ENCODE results near the gene WNT3. TPM values are rescaled to one million over a fixed set of nuclear protein-coding genes. Genes with fewer than 3 reads are reported as not detected.
A peak's percentile ranks its signal among the peaks of the same experiment; 100 is the strongest.

The WNT3 gene
- total and polyA plus RNA-seq, 2 of the 8 experiments (the other 6 are each of a cell fraction or from before 2014, with no cell fraction given): 0.56 to 2.0 TPM

- DNase-seq (ENCODE audit: low read depth in 1 of 2, low spot score in 2 of 2) (no peak), FAIRE-seq (no peak)
- Histone ChIP-seq H2BK12ac (ENCODE audit: low read depth, low read length) (peak overlapping the region; percentile 94; the same call in 1 of the 2 replicates), H3K79me2 (ENCODE audit: control insufficient read depth in 1 of 2, insufficient read depth in 2 of 2, low read length in 2 of 2) (no peaks in the 10 kb centered on the region), H3K27ac (ENCODE audit: low read depth, low read length) (no peak overlapping the region), H3K14ac (ENCODE audit: insufficient read length) (no peak overlapping the region), H3K9me3 (ENCODE audit: insufficient read depth in 2 of 2, low read depth in 1 of 2, low read length in 1 of 2) (no peaks in the 10 kb centered on the region), H3K18ac (ENCODE audit: extremely low read depth, low read length) (no peak overlapping the region; the same call in 1 of the 2 replicates), H3K4ac (replicated peaks; ENCODE audit: insufficient read length, low read depth, low read length) (no peak overlapping the region), H3K4me1 (replicated peaks in 1 of 4; ENCODE audit: control insufficient read depth in 3 of 4, insufficient read depth in 4 of 4, low read length in 3 of 4) (peaks cover 0 to 8% (median 3%) of the 10 kb centered on the region in 4 experiments; a peak in 5 of 7 replicates), H2AFZ (ENCODE audit: low read length) (no peak overlapping the region), H2BK20ac (ENCODE audit: low read length) (0 out of 2 replicates have a peak overlapping the region, but pooled peaks have one; percentile 75), H2BK120ac (replicated peaks; ENCODE audit: low read depth, low read length) (no peak overlapping the region), H3K4me2 (ENCODE audit: insufficient read depth in 1 of 2, low read depth in 2 of 2, low read length in 2 of 2) (no peak overlapping the region), H3K23me2 (ENCODE audit: low read depth, low read length) (peaks cover 2% of the 10 kb centered on the region; the same call in 1 of the 2 replicates), H3K4me3 (ENCODE audit: extremely low read depth in 1 of 4, insufficient read depth in 2 of 4, low read depth in 3 of 4, low read length in 4 of 4) (no peak overlapping the region), H2BK5ac (ENCODE audit: low read depth, low read length) (no peak overlapping the region), H4K20me1 (replicated peaks in 1 of 2; ENCODE audit: control insufficient read depth in 1 of 2, insufficient read depth in 2 of 2, low read length in 2 of 2) (no peaks in the 10 kb centered on the region), H3K23ac (ENCODE audit: insufficient read length) (no peak overlapping the region), H3K27me3 (replicated peaks in 1 of 4; ENCODE audit: control insufficient read depth in 3 of 4, extremely low read depth in 1 of 4, insufficient read depth in 3 of 4, low read length in 3 of 4) (peaks cover 0 to 9% (median 0%) of the 10 kb centered on the region in 4 experiments; a peak in 2 of 7 replicates), H3K9ac (replicated peaks in 1 of 4; ENCODE audit: extremely low read depth in 1 of 4, low read depth in 3 of 4, low read length in 3 of 4) (no peak overlapping the region), H3K36me3 (ENCODE audit: control insufficient read depth in 2 of 4, insufficient read depth in 4 of 4, low read length in 3 of 4) (no peaks in the 10 kb centered on the region), H2BK15ac (ENCODE audit: low read length) (peak overlapping the region; percentile 65; the same call in 1 of the 2 replicates), H3K56ac (replicated peaks; ENCODE audit: insufficient read length, low read depth, low read length) (no peak overlapping the region), H4K91ac (replicated peaks; ENCODE audit: insufficient read length, low read length) (no peak overlapping the region), H4K5ac (ENCODE audit: insufficient read length, low read depth, low read length) (no peak overlapping the region), H2AK5ac (ENCODE audit: low read depth, low read length) (peak overlapping the region; percentile 96; the same call in 1 of the 2 replicates), H4K8ac (ENCODE audit: extremely low read depth, insufficient read depth, low read length) (no peak overlapping the region), H3K79me1 (ENCODE audit: low read depth, low read length) (no peaks in the 10 kb centered on the region)
- CTCF ChIA-PET (ENCODE audit: partially characterized antibody): interaction anchor here (1.3 to 2.6 kb wide), 5 partner anchors 10 to 76 kb away, joined by 3 to 11 read pairs (median 5); no protein-coding TSS in a partner anchor
- POLR2A ChIA-PET (ENCODE audit: partially characterized antibody): no interaction called here
- 89 to 100% methylated on average over 2 to 8 of the region's 8 CpGs for WGBS, 2 experiments (ENCODE audit: extremely low coverage in 1 of 2, insufficient coverage in 1 of 2, insufficient read length in 1 of 2, insufficient replicate concordance in 2 of 2, low coverage in 1 of 2, low lambda C conversion rate in 2 of 2, missing lambda C conversion rate in 1 of 2)
- no peak for TF ChIP-seq BCL11A (IDR thresholded peaks at IDR 0.05; ENCODE audit: low read depth in 2 of 2, low read length in 2 of 2)
- no peak for TF ChIP-seq HDAC6 (IDR thresholded peaks at IDR 0.05; ENCODE audit: low read depth, low read length)
- no peak for TF ChIP-seq BACH1 (IDR thresholded peaks at IDR 0.05; ENCODE audit: low read length)
- no peak for TF ChIP-seq KDM1A (IDR thresholded peaks at IDR 0.05; ENCODE audit: borderline replicate concordance, low read length)
- TF ChIP-seq RNF2 (IDR thresholded peaks at IDR 0.05; ENCODE audit: borderline replicate concordance, low read depth, low read length, missing control alignments, poor library complexity, severe bottlenecking): no peak
- TF ChIP-seq RXRA (IDR thresholded peaks at IDR 0.05; ENCODE audit: insufficient read depth, low read depth, low read length): no peak
- TF ChIP-seq RAD21 (IDR thresholded peaks at IDR 0.05 in 1 of 2, conservative IDR thresholded peaks at IDR 0.05 in 1 of 2; ENCODE audit: low read depth in 2 of 2, low read length in 2 of 2): no peak
- TF ChIP-seq SP2 (IDR thresholded peaks at IDR 0.05; ENCODE audit: low read length): no peak
- no peak for TF ChIP-seq GTF2F1 (IDR thresholded peaks at IDR 0.05; ENCODE audit: borderline replicate concordance, low read depth, low read length)
- no peak for TF ChIP-seq GABPA (IDR thresholded peaks at IDR 0.05; ENCODE audit: borderline replicate concordance, insufficient read depth, low read length)
- TF ChIP-seq TAF1 (IDR thresholded peaks at IDR 0.05; ENCODE audit: low read depth, low read length): no peak
These were observed 47.8 kb upstream of the WNT3 start for GRCh38 chr17:46866325-46866724.

Measured in H1 (cell line).